Right kidney (tissue), 9 donors: Measurements from ENCODE around the gene MAS1.
"Not testable (repeated sequence)": the region's sequence is repeated elsewhere in the genome, so short reads cannot be mapped to it uniquely, and the experiment has no call there.

Source experiments
- DNase-seq: peaks from one replicate; pipeline ENCODE4 v3.0.0-alpha.2; 2016
- long read RNA-seq, 8 donors: transcript quantifications; one replicate each; lab custom pipeline, GENCODE V29; 2026

Gene MAS1
- long read RNA-seq, donor 1 = 0 reads
- long read RNA-seq, donor 2 = 0 reads
- long read RNA-seq, donor 3 = 0 reads
- long read RNA-seq, donor 4 = 0 reads
- long read RNA-seq, donor 5 = 0 reads
- long read RNA-seq, donor 6 = 0 reads
- long read RNA-seq, donor 7 = 0 reads
- long read RNA-seq, donor 8 = 0 reads

DNA sequence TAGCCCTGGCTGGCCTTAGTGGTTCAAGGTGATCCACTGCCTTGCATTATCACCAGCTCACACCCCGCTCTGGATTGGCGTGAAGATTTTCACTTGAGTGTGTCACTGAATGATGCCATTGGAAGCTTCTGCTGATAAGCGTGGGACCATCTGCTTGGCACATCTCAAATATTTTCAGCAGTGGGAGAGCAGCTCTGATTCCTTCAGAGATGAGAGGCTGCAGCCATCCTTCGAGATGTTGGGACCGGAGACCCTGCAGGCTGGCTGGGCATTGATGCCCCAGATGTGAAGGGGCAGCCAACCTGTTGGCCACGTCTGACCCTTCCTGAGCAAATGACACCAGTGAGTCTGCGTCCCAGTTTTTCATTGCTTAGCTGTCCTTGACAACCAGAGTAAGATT, at the start of gene MAS1:
Gene MAS1 (plus strand): TSS at position 197 of the 400 bp plus-strand sequence. CDS start 15,968 bp downstream, outside the sequence.
- DNase-seq = no peak

DNA sequence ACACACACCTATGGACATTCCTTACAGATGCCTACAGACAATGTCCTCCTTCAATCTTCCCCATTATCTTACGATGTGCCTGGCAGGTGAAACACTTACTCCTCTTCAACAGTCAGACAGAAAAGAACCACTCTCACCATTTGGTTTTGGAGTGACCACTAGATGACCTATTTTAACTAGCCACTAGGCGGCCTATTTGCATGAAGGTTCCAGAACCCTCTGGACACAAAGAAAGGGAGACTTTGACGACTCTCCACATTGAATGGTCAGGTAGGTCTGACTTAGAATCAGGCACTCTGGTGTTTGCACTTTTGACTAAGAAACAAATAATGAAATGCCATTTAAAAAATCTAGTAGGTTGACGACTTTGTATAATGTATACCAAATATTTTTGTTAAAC, 48.8 kb upstream of the MAS1 start:
- no peak for DNase-seq

DNA sequence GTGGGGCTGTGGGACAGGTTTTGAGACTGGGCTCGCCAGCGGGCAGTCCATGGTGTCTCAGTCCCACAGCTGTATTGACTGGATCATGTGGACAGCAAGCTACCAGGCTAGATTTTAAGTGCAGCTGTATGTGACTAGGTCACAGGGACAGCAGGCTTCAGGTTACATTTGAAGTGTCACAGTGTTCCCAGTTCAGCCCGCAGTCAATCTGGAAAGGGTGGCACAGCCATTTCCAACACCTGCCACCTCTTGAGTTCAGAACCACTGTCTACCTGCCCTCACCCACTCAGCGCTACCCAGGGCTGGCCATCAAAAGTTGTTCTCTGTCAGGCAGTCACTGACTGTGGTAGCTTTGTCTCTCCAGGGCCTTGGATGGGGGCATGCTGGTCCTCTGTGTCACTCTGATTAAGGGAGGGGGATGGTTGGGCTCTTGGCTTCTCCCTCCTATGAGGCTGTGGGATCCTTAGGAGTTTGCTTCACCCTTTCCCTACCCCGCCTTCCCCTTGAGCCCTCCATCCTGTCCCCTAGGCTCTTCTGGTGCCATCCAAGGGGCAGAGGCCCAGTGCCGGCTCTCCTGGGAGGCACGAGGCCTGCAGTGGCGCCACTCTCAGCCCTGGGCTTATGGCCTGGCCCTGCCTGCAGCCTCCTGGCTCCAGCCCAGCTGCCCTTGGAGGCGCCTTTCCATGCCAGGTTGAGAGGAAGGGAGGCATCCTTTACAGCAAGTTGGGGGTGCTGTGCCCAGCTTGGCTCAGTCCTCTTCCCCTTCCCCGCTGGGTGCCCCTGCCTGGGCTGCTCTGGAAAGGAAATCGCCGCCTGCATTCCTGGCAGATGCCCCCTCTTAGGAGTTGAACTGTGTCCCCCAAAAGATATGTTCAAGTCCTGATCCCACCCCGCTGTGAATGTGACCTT, 45.8 kb upstream of the MAS1 start:
- DNase-seq = no peak

DNA sequence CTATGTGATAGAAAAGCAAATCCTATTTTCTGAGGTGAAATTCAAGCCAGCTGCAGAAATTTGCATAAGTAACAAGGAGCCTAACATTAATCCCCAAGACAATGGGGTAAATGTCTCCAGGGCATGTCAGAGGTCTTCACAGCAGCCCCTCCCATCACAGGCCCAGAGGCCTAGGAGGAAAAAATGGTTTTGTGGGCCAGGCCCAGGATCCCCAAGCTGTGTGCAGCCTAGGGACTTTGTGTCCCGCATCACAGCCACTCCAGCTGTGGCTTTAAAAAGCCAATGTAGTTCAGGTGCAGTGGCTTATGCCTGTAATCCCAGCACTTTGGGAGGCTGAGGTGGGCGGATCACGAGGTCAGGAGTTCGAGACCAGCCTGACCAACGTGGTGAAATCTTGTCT, 42.2 kb upstream of the MAS1 start:
- DNase-seq = not testable (repeated sequence)

DNA sequence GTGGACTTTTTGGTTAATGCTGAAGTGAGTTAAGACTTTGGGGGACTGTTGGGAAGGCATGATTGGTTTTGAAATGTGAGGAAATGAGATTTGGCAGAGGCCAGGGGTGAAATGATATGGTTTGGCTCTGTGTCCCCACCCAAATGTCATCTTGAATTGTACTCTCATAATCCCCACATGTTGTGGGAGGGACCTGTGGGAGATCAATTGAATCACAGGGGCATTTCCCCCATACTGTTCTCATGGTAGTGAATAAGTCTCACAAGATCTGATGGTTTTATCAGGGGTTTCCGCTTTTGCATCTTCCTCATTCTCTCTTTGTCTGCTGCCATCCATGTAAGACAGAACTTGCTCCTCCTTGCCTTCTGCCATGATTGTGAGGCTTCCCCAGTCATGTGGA, 40.9 kb upstream of the MAS1 start:
- DNase-seq = not testable (repeated sequence)

DNA sequence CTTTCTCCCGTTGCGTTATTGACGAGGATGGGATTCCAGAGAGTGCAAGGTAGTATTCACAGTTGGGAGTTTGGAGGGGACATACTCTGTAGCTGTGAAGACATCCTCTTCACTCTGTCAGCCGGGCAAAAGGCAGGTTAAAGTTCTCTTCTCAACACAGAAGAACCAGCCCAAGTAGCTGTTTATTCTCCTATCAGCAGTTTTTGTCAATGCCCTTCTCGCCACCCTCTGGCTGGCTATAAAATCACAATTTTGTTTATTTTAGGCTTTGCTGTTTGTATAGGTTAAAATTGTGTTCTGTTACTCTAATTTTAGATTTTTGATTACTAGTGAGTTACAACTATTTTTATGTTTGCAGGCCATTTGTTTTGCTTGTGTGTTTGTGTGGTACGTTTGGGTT, 37.9 kb upstream of the MAS1 start:
- DNase-seq = no peak

DNA sequence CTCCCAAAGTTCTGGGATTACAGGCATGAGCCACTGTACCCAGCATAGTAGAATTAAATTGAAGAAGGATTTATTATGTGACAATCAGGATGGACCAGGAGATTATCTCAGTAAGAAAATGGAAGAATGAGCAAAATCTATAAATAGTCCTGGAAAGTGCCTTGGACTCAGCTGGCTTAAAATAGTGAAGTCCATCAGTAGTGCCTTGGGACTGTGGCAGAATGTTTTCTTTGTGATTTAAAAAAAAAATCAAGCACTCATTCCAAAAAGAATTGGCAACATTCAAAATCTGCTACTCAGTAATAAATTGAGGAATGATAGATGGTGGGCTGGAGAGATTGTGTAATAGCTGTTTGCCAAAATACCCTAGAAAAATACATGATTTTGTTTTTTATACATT, 37.0 kb upstream of the MAS1 start:
- DNase-seq = no peak

DNA sequence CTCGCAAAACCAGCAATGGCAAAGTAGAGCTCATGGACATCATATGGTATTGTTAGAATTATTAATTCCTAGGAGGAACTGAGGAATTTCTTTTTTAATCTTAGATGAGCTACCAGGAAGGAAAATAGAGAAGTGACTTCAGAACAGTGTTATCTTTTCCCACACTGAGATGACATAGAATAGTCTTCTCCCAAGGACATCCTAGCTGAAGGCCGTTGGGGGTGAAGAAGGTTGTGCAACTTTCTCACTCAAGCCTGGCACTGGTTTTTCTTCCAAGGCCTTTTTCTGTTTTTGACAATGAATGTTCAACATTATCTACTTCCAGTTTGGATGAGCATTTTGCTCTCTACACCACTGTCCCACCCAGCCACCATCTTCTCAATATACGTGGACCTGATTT, 35.8 kb upstream of the MAS1 start:
- no peak for DNase-seq

DNA sequence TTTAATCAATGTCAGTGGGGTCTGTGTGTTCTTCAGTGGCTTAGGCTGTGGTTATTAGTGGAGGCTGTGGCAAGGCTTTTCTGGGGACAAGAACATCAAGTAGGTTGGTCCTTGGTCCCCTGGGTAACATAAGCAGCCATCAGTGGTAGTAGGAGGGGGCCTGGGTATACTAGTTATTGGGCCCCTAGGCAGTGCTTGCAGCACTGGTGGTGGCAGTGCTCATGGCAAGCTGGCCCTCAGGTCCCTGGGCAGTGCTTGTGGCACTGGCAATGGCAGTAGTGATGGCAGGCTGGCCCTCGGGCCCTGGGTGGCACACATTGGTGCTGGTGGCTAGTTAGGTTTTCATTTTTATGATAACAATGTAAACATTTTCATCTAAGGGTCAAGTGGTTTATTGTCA, 32.5 kb upstream of the MAS1 start:
- no peak for DNase-seq

DNA sequence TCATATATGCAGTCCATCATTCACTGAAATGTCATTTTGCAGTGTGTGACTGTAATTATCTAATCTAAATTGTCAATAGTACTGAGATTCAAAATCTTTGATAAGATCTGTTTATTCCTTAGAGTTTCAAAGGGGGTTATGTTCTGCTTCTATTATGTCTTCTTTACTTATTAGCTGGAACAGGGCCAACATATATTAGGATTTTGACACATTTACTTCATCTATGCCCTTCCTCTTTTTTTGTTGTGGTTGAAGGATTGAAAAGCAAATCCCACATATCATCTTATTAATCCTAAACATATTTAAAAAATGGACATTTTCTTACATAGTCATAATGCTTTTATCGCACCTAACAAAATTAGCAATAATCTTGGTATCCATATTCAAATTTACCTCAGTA, 30.3 kb upstream of the MAS1 start:
- DNase-seq = no peak

DNA sequence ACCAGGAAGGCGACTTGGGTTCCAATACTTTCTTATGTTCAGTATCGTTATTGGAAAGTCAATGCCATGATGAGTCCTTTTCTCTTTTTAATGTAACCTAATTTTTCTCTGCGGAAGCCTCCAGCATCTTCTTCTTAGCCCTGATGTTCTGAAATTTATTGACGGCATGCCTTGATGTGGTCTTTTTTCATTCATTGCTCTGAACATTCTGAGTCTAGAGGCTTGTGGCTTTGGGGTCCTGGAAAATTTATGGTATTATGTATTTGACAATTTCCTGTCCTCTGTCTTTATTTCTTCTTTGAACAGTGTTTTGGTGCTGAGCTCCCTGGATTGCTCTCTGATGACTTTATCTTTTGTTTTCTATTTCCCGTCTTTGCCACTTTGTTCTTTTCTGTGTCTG, 28.7 kb upstream of the MAS1 start:
- DNase-seq = no peak

DNA sequence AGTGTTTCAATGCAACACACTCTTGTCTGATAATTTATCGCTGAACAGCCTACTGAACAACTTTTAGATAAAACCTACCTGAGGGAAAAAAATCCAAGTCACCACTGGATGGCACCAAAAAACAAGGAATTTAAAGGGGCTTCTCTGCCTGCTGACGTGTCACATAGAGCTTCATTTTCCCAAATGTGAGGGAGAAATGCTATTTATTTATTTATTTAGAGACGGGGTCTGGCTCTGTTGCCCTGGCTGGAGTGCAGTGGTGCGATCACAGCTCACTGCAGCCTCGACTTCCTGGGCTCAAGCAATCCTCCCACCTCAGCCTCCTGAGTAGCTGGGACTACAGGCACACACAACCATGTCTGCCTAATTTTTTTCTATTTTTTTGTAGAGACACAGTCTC, 27.4 kb upstream of the MAS1 start:
- peak; percentile 38 for DNase-seq

DNA sequence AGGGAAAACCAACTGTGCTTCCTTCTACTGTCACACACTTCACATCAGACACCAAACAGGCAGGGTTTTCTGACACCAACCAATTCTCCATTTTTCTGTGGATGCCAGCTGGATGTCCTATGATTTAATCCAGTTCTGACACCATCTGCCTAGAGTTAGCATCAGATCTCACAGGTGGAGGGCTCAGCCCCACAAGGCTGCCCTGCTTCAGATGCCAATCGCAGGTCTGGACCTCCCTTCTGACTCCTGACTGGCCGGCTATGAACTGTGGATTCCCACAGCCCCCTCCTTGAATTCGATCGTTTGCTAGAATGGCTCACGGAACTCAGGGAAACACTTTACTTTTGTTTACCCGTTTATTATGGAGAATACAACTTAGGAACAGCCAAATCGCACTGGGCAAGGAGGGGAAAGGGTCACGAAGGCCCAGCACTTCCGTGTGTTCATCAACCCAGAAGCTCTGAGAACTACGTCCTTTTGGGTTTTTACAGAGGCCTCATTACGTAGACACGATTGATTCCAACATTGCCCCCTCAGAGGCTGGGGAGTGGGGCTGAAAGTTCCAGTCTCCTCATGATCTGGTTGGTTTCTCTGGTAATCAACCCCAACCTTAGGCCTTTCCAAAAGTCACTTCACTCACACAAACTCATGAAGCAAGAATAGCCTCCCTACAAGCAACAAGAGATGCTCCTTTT, 25.4 kb upstream of the MAS1 start:
- DNase-seq = no peak

DNA sequence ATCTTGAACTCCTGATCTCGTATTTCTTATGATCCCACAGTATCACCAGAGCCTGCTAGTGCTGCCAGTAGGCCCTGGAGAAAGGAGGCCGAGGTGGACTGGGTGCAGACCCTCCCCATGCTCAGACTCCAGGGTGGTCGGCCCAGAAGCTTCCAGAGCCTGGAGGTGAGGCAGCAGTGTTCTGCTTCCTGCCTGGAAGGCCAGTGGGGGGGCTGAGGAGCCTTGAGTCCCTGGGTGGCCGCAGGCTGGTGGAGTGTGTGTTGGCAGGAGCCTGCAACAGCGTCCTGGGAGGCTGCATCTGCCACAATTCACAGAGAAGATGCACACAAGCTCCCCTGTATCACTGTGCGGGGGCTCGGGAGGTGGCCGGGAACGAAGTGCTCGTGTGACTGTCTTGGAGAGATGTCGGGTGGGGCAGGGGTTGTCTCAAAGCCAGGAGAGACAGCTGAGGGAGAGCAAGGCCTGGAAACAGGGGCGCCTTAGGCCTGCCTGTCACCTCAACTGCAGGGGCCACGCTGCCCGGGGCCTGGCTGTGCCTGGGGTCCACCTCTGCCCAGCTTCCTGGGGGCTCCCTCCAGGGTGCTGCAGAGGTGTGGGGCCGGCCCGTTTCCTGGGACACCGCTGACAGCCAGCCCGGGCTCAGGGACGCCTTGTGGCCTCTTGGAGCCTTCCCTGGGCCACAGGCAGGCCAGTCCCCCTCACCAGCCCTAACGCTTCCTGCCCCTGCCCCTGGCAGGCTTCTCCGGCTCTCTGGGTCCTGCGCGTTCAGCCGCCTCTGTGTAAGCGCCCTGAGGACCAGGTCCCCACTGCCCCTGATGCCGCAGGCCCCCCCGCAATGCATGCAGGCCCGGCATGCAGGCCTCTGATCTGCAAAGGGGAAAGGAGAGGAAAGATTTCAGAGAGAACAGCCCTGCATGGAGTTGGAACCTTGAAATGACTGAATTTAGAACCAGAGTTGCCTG, 24.2 kb upstream of the MAS1 start:
- DNase-seq = no peak

DNA sequence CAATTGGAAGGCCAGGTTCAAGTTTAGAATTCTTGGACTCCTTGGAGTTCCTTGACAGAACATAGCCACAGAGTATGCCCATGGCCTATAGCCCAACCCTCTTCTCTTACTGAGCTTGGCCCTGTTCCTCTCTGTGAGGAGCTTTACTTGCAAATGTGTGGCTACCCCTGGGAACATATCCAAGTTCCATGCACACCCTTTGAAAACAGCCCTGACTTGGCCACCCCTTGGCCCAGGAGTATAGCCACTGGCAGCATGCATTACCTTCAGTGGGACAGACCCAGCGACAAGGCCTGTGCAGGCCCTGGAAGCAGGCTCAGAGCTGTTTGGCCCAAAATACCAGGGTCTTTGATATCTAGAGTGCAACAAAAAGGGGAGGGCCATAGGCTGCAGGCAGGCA, 19.5 kb upstream of the MAS1 start:
- DNase-seq = no peak

DNA sequence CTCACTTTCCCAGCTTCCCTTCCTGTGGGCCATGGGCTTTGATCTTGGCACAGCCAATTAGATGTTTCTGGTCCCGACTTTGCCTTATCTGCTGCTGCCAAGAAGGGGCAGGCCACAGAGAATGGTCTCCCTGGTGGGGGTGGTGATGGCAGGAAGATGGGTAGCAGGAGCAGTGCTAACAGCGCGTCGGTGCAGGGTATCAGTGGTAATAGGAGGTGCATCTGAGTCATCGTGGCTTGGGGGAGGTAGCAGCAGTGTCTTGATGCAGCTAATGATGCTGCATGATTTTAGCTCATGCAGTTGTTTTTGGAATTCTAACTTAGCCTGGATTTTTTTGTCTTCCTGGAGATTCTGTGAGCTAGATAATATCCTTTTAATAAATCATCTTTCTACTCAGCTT, 18.9 kb upstream of the MAS1 start:
- DNase-seq = no peak

DNA sequence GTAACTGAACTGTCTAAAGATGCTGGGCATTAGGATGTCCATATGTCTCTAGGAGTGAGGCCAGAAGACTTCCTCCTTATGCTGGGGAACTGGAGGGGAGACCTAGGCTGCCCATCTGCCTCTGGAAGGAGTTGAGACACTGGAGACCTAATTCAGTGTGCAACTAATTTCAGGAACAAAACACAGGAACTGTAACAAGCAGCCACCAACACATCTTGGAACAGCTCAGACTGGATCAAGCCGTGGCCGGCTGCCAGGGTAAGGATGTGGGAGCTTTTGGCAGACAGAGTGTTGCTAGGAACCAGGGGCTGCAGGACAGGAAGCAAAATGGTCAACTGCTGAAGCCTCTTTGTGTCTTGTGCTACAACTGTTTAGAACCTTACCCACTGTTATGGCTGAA, 16.4 kb upstream of the MAS1 start:
- DNase-seq = no peak

DNA sequence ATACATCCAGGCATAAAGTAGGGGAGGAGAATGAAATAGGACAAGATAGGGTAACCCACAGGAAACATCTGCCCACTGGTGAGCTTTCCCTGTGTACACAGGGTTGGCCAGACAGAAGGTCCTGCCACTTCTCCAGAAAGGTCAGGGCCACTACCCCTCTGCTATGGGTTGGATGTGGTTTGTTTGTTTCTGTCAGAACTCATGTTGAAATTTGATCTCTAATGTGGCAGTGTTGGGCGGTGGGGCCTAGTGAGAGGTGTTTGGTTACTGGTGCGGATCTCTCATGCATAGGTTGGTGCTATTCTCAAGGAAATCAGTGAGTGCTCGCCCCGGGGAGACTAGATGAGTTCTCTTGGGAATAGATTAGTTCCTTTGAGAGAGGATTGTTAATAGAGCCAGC, 15.6 kb upstream of the MAS1 start:
- DNase-seq = peak; percentile 19

DNA sequence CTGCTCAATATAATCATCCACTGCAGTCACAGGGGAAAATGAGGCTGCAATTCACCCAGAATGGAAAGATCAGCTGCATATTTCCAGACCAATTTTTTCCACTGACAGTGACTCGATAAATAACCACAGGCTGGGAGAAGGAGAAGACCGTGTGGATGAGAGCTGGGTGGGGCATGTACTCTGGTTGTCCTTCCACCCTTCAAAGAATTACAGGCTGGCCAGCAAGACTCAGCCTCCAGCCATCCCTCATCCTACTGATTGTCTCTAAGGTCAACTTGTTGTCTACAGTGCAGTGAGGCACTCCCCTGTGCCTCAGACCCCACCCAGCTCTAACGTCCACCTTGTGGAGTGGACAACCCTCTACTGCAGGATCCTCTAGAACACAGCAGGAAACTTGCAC, 14.5 kb upstream of the MAS1 start:
- DNase-seq = no peak

DNA sequence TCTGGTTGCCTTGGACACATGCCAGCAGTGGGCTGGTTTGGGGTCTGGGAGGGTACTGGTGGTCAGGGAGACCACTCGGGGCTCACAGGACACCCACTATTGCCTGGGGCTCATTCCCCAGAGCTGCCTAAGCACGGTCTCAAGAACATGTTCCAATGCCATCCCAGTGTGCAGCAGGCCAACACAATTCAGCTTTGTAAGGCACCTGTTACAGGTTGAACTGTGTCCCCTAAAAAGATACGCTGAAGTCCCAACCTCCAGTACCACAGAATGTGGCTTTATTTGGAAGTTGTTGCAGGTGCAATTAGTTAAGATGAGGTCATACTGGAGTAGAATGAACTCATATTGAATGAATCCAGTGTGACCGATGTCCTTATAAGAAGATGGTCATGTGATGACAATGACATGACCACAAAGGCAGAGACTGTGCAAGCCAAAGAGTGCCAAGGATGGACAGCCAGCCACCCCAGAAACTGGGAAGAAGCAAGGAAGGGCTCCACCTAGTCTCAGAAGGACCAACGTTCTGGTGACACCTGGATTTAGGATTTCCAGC, 13.5 kb upstream of the MAS1 start:
- DNase-seq = no peak

DNA sequence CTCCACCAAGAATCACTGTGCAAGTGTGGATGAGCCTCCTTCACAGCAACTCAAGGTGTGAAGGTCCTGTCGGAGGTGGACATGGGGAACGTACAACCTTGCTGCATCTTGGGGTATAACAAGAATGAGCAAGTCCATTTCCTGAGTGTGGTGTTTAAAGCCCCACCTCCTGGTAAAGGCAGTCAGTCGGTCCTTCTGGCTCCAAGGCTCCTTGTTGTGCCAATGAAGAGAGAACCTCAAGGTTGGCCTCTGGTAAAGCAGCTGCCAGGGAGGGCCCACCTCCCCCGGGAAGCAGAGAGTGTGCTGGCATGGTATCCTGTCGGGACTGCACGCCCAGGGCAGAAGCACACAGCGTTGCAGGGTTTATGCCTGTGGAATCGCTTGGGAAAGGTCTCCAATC, 12.4 kb upstream of the MAS1 start:
- DNase-seq = no peak

DNA sequence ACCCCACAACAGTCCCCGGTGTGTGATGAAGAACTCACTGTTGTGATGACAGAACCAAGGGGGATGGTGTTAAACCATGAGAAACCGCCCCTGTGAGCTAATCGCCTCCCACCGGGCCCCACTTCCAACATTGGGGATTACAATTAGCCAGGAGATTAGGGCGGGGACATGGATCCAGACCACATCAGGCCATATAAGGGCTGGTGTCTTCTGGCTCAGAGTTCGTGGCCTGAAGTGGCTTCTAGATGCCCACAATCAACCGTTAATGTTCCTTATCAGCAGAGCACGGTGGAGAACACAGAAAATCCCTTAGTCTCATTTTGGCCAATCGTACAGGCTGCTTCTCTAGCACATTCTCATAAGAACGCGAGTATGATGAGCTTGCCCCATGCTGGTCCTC, 10.9 kb upstream of the MAS1 start:
- DNase-seq = no peak
